Suppressor macrophage (primary cell): ENCODE results near the gene KAT7.

Experiments used
- DNase-seq, 4 experiments: peaks; one replicate each; pipeline ENCODE4 v3.0.0-alpha.2; 2020 to 2022

Gene KAT7

DNA sequence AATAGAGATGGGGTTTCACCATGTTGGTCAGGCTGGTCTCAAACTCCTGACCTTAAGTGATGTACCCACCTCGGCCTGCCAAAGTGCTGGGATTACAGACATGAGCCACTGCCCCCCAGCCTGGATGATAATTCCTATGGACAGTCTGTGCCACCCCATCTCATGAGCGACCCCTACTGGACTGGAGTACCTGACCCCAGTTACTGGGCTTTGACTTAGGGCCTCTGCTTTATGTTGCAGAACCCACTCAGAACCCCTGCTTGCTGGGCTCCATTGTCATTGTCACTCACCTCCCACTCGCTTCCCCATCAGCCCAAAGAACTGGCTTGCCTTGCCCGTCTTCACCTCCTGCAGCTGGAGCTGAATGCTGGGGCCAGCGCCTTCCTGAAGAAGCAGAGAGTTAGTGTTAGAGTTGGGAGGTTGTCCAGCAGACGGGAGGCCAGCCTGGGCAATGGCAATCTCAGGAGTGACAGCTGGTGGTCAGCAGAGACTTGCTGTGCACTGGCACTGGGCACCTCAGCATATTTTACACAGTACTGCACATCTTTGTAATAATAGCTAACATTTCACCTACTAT lies 55.4 kb downstream of the KAT7 start:
- peak in 1 of 4 experiments; percentile 30 for DNase-seq

DNA sequence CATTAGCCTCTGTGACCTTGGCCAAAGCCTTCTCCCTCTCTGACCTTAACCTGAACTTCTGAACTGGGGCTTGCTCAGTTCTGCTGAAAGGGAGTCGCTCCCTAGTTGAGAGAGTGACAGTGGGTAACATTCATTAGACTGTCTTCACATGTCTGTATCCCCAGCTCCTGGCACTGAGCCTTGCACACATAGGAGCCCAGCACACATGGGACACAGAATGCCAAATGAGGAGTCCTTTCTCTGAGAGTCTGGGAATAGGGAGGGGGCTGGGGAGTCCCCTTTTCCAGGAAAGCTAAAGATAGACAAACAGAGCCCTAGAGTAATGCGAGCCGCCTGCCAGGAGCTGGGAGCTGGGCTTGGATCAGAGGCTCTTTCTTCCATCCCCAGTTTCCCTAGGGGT lies 56.8 kb downstream of the KAT7 start:
- no peak for DNase-seq

- DNase-seq: no peak
Measured at GRCh38 chr17:49846938-49847712, 58.6 kb downstream of the KAT7 start.

DNA sequence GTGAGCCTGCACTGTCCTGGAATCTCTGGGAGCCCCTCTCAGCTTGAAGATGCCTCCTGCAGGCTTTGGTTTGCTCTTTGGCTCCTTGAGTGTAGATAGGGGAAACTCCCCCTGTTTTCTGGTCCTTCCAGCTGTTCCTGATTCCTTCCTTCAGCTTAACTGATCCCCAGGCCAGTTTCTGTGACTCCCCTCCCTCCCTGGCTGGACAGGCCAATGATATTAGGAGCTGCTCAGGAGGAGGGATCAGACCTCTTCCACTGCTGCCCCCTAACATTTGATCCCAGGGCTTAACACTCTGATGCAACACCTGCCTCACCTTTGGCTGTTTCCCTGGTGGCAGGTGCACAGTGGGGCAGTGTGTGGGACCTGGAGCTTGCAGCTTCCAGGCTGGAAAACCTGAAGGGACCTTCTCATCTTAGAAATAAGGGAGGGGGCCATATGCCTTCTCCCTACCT lies 59.6 kb downstream of the KAT7 start, which contains the start of gene TAC4:
TSS of gene TAC4 (minus strand) at position 51 of the 455 bp plus-strand sequence. CDS start 52 bp downstream, outside the sequence.
- DNase-seq: no peak

GRCh38 chr17:49848739-49849138 lies 60.3 kb downstream of the KAT7 start:
- no peak for DNase-seq

GRCh38 chr17:49850218-49850610 lies 61.7 kb downstream of the KAT7 start:
- no peak for DNase-seq

DNA sequence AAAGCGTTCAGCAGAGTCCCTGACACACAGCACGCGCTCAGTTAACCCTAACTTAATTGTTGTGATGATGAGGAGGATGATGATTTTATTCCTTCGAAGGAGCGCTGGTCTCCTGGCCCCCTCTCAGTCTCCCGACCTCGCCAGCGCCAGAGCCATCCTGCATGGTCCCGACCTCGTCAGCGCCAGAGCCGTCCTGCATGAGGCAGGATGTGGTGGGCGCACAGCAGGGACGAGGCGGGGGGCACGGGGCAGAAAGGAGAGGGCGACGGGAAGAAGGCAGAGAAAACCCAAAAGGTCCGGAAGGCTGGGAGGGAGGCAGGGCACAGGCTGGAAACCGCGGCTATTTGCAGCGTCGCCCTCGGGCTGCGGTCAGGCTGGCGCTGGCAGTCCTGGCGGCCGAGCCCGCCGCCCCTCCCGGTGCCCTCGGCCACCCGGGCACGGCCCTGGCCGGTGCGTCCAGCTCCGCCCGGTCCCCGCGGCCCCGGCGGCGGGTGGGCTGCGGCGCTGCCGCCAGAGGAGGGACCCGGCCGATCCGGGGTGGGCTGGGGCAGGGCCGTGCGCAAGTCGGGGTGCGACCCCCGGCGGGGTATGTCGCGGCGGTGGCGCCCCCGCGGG lies 62.4 kb downstream of the KAT7 start:
- peak in 3 of 4 experiments; percentile 43 to 67 (median 58) for DNase-seq

- peak; percentile 66 to 86 (median 76) for DNase-seq
Measured at GRCh38 chr17:49851387-49852291, 63.2 kb downstream of the KAT7 start.

DNA sequence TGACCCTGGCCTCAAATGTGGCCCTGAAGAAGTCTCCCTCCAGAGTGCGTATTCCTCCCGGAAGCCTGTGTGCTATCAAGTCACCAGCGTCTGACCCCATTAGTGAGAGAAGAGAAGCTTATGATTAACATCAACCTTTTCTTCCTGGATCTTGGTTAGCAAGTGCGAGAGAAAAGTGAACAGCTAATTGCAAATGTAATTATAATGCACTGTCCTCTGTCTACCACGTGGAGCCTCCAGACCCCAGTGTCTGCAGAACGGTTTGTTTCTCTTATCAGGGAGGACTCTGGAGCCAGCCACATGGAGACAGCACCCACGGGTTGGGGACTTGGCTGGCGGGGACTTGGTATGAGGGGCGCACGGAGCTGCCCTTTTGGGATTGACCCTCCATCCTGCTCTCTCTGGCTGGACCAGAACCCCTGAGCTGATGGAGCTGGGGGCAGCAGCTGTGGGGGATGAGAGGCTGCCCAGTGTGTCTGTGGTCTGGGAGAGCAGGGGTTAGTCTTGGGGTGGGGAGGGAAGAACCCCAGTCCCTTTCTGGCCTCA lies 65.1 kb downstream of the KAT7 start:
- DNase-seq: no peak

GRCh38 chr17:49854126-49854525 lies 65.6 kb downstream of the KAT7 start:
- peak in 3 of 4 experiments; percentile 37 to 57 (median 54) for DNase-seq

DNA sequence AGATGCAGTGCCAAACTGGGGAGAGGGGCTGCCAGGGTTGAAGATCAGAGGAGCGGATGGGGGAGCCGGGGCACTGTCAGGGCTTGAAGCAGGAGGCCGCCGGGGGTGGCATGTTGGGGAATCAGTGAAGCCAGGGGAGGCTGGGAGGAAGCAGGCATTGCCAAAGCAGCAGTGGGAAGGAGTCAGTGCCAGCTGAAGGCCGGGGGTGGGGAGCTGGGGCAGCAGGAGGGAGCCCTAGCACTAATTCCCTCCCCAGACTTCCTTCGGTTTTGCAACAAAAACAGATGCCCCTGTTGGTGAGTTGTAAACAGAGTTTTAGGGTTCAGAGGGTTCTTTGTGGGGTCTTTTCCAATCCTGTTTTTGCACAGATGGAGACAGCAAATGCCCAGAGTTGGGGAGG lies 70.3 kb downstream of the KAT7 start:
- peak; percentile 63 to 87 (median 80) for DNase-seq

DNA sequence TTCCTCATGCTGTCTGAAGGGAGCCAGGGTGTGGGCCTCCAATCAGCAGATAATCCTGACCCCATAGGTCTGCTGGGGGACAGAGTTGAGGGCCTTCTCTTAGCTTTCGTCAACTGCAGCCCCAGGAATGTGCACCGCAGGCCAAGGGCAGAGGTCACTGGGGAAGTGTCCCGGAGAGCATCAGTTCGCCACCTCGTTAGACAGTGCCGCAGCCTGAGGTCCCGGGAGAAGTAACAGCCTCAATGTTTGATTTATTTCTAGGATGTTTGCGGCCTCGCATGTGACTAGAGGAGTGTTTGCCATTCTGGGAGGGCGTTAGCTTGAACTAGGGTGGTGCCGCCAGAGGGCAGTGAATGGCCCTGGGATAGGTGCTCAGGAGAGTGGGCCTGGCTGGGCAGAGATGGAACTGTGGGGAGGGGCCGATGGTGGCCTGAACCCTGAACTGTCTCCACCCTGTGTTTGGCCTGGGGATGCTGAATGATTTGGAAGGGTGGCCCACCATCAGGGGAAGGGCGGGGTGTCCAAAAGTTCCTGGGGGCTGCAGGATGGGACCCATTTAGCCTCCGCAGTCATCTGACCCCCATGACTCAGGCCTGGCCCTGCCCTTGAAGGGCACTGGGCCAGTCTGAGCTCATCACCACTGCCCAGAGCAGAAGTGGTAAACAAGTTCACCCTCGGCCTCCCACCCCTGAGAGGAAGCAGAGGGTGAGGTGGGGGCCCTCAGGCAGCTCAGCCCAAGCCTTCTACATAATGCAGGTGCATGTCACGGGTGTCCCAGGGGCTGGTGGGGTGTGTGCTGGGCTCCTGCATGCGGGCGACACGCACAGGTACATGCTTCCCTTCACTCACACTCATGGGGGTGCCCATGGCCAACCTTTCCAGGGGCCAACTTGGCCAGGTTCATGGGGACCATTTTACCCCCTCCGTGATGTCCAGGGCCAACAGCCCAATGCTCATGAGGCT lies 71.8 kb downstream of the KAT7 start:
- peak; percentile 49 to 77 (median 70) for DNase-seq

DNA sequence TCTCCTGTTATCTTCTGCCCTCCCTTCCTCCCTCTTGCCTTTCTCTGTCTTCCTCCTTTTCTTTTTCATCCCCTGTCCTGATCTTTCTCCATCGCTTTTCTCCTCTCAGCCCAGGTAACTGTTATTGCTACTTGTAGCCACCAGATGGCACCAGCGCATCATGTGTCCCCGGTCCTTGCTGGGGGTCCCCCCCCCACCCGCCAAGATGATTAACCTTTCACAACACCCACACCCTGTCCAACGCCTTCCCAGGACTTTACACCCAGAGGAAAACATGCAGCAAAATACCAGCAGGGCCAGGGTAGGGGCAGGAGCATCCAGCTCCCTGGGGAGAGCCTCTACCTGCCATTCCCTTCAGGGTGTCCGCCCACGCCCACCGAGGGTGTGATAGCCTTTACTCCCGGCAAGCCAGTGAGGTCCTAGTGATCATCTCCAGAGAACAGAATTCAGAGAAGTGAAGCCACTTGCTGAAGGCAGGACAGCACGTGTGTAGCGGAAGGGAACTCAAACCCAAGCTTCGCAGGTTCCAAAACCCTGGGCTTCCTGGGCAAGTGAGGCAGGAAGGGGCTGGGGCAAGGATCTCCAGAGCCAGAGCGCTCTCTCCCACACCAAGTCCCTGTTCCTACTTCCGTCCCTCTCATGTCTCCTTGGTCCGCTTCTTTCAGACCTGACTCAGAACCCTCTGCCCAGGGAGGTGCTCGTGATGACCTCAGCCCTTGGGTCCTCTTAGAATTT lies 72.8 kb downstream of the KAT7 start:
- DNase-seq: peak; percentile 35 to 65 (median 50)

DNA sequence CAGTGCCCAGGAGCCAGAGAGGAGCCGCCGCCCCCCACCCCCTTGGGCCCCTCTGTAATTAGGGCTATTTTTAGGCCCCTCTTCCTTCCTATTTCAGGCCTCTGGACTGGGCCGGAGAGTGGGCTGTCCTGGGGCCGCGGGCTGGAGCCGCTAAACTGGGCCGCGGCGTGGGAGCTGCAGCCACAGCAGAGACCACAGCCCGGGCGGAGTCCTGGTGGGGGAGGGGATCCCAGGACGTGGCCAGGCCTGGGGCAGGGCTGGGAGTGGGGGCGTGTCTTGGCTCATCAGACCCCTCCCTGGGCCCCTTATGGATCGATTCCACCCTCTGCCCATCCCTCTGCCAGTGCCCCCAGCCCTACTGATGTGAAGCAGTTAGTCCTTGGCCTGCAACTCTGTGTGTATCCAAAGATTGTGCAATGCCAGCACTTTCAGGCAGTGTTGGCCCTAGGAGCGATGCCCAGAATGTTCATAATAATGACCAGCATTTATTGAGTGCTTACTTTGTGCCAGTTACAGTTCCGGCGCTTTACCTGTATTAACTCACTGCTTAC lies 74.4 kb downstream of the KAT7 start:
- peak in 2 of 4 experiments; percentile 27 to 35 for DNase-seq

- peak in 2 of 4 experiments; percentile 28 to 35 for DNase-seq
Measured at GRCh38 chr17:49866019-49866380, 77.5 kb downstream of the KAT7 start.

DNA sequence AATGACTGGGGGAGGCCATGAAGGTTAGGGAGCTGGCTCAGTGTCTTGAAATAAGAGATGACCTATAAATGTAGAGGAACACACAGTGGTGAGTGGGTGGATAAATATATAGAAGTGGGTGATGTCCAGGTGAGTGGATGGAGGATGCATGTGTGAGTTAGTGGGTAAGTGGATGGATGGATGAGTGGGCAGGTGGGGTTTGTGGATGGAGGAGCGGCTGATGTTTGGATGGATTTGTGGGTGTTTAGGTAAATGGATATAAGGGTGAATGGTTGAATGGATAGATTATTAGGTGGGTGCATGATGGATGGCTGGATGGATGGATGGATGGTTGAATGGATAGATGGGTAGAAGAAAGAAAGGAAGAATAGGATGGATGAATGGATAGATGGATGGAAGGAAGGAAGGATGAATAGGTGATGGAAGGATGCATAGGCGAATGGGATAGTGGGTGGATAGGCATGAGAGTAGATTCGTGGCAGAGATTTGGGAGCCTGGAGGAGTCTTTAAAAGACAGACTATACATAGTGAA lies 78.5 kb downstream of the KAT7 start:
- DNase-seq: no peak

DNA sequence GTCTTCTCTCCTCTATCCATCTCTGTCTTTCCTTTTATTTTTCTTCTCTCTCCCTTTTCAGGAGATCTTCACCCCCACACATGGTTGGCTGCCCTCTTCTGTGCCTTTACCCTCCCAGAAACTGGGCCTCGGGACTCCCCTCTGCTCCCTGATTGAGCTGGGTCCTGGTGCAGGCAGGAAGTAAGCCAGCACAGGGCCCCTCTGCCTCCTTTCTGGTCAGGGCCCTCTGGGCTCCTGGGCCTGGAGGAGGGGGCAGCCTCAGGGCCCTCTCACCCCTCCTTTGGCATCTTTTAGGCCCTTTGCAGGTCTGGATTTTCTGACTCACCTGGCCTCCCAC lies 80.5 kb downstream of the KAT7 start:
- DNase-seq: no peak

DNA sequence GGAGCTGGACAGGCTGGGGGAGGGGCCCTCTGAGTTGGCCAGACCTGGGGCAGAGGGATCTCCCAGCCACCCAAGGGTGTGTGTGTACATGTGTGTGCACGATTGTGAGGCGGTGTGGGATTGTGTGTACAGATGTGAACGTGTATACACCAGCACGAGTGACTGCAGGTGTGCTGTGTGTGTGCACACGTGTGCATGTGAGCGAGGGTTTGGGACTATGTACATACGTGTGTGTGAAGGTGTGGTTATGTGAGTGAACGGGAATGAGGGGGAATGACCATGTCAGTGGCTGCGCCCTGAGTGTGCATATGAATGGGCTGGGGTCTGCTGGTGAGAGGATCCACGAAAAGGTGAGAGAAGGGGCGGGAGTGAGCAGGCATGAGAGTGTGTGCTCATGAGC lies 81.8 kb downstream of the KAT7 start:
- no peak for DNase-seq

DNA sequence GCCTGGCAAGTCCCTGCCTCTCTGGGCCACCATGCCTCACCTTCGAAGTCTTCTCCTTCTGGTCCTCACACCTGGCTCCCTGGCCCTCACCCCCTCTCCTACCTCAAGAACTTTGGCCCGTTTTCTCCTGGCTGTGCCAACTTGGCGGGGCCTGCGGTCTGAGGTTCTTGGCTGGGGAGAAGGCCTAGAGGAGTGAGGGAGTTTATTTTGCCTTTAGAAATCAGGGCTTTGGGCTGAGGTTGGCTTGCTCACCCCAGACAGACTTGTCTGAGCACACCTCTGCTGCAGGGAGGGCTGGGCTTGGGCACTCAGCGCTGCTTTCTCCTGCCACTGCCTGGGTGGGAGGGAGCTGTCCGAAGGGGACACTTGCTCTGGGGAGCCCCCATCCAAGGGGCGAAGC lies 82.7 kb downstream of the KAT7 start:
- no peak for DNase-seq
